Mucosa of descending colon (tissue), 3 donors: Measurements from ENCODE around the gene ANKMY1. TPM values are rescaled to one million over a fixed set of nuclear protein-coding genes. Genes with fewer than 3 reads are reported as not detected.

ENCODE experiments used
- ATAC-seq: fragments of 200-7000 bp; cut with Tn5 transposase; one replicate; pipeline ENCODE4 v1.9.1; 2020; ENCODE audit warnings: mild to moderate bottlenecking, moderate library complexity
- DNase-seq, 3 donors: peaks; one replicate each; pipeline ENCODE4 v3.0.0-alpha.2; 2020
- H3K36me3 ChIP-seq: fragments of 200-600 bp; one replicate; pipeline ENCODE4 v1.8.0; 2021; ENCODE audit warnings: low read depth, mild to moderate bottlenecking
- H3K4me1 ChIP-seq: fragments of 200-600 bp; one replicate; pipeline ENCODE4 v1.8.0; 2021; ENCODE audit warnings: low read depth, mild to moderate bottlenecking
- H3K4me3 ChIP-seq: fragments of 200-600 bp; one replicate; pipeline ENCODE4 v1.8.0; 2021; ENCODE audit warnings: mild to moderate bottlenecking
- H3K9me3 ChIP-seq: fragments of 200-600 bp; one replicate; pipeline ENCODE4 v1.8.0; 2021; ENCODE audit warnings: mild to moderate bottlenecking
- CTCF ChIP-seq: fragments of 200-600 bp; IDR thresholded peaks from one replicate; pipeline ENCODE4 v1.8.0; 2022; ENCODE audit warnings: antibody characterized with exemption, mild to moderate bottlenecking
- intact Hi-C, 2 donors: fragments of 100-400 bp; cut with DNase I in 1 of 2; cut with micrococcal nuclease in 1 of 2; formaldehyde crosslinking; loops; one replicate each; pipeline versions ENCODE4 v1.11.0 to v1.11.1; 2022; cut with DNase I, micrococcal nuclease
- total RNA-seq, 3 donors: library from RNA; stranded (reverse); fragmentation: NEBNext Ultra II Directional in 2 of 3; extraction: Animal tissue kit (Norgen Biotek cat#: 25700) in 2 of 3; gene quantifications; one replicate each; pipeline versions ENCODE4 v1.2.1 to v1.2.4, GENCODE V29; 2021 to 2023
- donor health status: DM: no; HTN: no; CAD: no; lungs with moderate emphysema.
- donor health status: DM: no; HTN: no; CAD: no.
- donor health status: DM: no; HTN: yes; CAD: no.

The ANKMY1 gene
- total RNA-seq, 3 donors from 2014 or later, result 23.0 to 32.7 (median 23.5) TPM

GRCh38 chr2:240599141-240599583 is 41.4 kb upstream of the ANKMY1 start:
- ATAC-seq (no peak), DNase-seq (peak in 1 of 3 donors; percentile 33)
- intact Hi-C loops, result no loop called here
- H3K4me1 ChIP-seq, result peaks cover 14% of the 10 kb centered on the region
- no peak for TF ChIP-seq CTCF
- H3K36me3 ChIP-seq, result no peaks in the 10 kb centered on the region
- no peak overlapping the region for H3K4me3 ChIP-seq
- H3K9me3 ChIP-seq, result no peaks in the 10 kb centered on the region

- DNase-seq, result peak in 2 of 3 donors; percentile 23 to 38
- TF ChIP-seq CTCF, result no peak
- H3K36me3 ChIP-seq, result no peaks in the 10 kb centered on the region
- intact Hi-C loops, result no loop called here
- no peak for ATAC-seq
- H3K4me1 ChIP-seq, result peaks cover 7% of the 10 kb centered on the region
- no peak overlapping the region for H3K4me3 ChIP-seq
- no peaks in the 10 kb centered on the region for H3K9me3 ChIP-seq
These were observed 40.6 kb upstream of the ANKMY1 start for GRCh38 chr2:240598311-240598911.

GRCh38 chr2:240597419-240598181 is 39.8 kb upstream of the ANKMY1 start:
- Histone ChIP-seq H3K36me3 (no peaks in the 10 kb centered on the region), H3K4me1 (no peaks in the 10 kb centered on the region), H3K9me3 (no peaks in the 10 kb centered on the region), H3K4me3 (no peak overlapping the region)
- TF ChIP-seq CTCF, result no peak
- peak in 1 of 3 donors; percentile 48 for DNase-seq
- intact Hi-C loops, result no loop called here
- no peak for ATAC-seq

- ATAC-seq, result no peak
- no peaks in the 10 kb centered on the region for H3K9me3 ChIP-seq
- TF ChIP-seq CTCF, result no peak
- intact Hi-C loops, result no loop called here
- H3K4me3 ChIP-seq, result no peak overlapping the region
- no peaks in the 10 kb centered on the region for H3K4me1 ChIP-seq
- DNase-seq, result peak in 1 of 3 donors; percentile 22
- H3K36me3 ChIP-seq, result no peaks in the 10 kb centered on the region
These were observed 39.2 kb upstream of the ANKMY1 start for GRCh38 chr2:240597054-240597418.

- Histone ChIP-seq H3K4me1 (no peaks in the 10 kb centered on the region), H3K4me3 (no peak overlapping the region), H3K36me3 (no peaks in the 10 kb centered on the region), H3K9me3 (no peaks in the 10 kb centered on the region)
- intact Hi-C loops, result no loop called here
- no peak for TF ChIP-seq CTCF
- DNase-seq (peak in 1 of 3 donors; percentile 24), ATAC-seq (no peak)
These were observed 38.7 kb upstream of the ANKMY1 start for GRCh38 chr2:240596491-240596931.
